Endometrial microvascular endothelial cells (primary cell): ENCODE measurements around the gene CLRN1. TPM values are rescaled to one million over a fixed set of nuclear protein-coding genes. Genes with fewer than 3 reads are reported as not detected.
"Not testable (repeated sequence)": the region's sequence is repeated elsewhere in the genome, so short reads cannot be mapped to it uniquely, and the experiment has no call there.

Experiments
- in situ Hi-C: cut with HindIII; loops from 2 replicates; pipeline ENCODE4 v1.10.0; 2017; ENCODE audit warnings: low sequenced_read_pairs, low pct_unique_long_range_greater_than_20kb; ENCODE audit errors: inconsistent ontology term
- total RNA-seq: library from RNA; depleted of rRNA; stranded (reverse); fragments of >200 nt; gene quantifications from one replicate; pipeline ENCODE4 v1.2.3, GENCODE V29; 2015; ENCODE audit errors: inconsistent ontology term

Gene CLRN1, protein sequence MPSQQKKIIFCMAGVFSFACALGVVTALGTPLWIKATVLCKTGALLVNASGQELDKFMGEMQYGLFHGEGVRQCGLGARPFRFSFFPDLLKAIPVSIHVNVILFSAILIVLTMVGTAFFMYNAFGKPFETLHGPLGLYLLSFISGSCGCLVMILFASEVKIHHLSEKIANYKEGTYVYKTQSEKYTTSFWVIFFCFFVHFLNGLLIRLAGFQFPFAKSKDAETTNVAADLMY
- not detected for total RNA-seq

DNA sequence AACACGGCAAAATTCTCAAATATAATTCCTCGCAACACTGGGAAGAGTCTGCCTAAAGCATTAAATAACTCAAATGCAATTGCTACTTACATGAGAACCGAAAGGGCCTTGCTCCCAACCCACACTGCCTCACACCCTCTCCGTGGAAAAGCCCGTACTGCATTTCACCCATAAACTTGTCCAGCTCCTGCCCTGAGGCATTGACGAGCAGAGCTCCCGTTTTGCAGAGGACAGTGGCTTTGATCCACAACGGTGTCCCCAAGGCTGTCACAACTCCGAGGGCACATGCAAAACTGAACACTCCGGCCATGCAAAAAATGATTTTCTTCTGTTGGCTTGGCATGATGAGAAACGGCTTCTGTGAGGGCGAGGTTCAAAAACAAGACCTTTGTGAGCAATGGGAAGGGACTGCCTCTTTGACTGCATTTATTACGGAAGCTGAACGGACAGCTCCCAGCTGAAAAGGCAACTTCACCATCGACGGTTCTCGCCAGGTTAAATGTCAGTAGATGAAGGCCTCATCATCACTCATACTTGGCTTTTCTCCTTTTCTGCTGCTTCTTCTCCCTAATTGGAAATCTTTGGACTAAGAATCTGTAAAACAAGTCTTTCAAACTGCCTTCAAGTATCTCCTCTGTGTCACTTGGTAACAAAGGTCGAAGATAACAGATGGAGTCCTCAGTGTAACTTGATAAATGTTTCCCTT is at the start of gene CLRN1:
TSS of gene CLRN1 (minus strand) at position 362 of the 706 bp plus-strand sequence. CDS start at position 343, 19 bp downstream.
- in situ Hi-C loops, result no loop called here

DNA sequence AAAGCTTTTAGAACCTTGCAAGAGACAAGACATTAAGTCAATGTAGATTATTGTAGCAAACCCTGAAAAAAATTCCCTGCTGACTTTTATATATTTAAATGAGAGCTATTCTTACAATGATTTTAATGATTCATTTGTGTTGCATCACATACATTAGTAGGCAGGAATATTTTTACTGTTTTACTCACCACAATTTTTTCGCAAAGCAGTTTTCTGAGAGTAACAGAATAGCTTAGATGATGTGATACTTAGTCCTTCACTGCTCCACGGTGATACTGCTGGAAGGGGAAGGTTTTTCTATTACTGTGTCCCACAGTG is 43.9 kb upstream of the CLRN1 start:
- in situ Hi-C loops, result no loop called here

DNA sequence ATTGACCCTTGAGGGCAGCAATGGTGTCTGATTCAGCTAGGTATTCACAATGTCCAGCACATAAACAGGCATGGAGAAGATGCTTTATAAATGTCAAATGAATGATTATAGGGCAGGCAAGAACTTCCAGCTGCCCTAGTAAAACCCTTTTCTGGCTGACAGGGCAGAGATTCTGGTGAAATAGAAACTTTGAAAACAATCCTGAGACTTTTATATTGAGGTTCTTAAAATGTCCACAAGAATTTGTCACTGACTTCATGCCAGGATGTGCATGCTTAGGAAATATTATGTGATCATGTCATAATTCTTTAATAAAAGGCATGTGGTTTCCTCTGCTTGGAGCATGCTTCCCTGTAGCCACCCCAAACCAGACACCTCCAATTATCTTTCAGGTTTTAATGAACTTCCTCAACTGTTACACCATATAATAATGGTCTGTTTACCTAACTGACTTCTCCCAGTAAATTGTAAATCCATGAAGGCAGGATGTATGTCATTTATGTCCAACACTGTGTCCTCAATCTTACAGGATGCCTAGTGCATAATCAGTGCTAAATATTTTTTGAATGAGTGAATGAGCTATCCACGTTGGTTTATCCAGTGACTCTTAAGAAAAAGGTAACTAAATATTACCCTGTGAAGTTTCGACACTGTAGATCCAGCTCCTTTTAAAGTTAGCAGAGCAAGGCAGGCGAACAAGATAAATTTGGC is 43.4 kb upstream of the CLRN1 start:
- in situ Hi-C loops, result no loop called here

DNA sequence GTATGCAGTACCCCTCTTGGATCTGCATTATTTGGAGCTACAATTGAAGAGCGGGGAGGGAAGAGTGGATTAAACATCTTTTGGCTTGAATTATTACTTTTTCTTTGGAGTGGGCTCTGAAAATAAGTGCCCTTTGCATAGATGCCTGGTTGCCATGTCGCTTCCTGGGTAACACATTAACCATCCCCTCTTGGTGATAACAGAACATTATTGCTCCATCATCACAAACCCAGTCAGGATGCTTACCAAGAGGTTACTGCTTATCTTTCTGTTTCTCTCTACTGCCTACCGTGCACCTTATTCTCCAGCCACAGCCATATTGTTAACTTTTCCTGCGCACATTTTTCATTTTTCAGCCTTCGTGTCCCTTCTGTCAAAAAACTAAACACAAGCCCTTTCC is 42.7 kb upstream of the CLRN1 start:
- in situ Hi-C loops, result no loop called here

DNA sequence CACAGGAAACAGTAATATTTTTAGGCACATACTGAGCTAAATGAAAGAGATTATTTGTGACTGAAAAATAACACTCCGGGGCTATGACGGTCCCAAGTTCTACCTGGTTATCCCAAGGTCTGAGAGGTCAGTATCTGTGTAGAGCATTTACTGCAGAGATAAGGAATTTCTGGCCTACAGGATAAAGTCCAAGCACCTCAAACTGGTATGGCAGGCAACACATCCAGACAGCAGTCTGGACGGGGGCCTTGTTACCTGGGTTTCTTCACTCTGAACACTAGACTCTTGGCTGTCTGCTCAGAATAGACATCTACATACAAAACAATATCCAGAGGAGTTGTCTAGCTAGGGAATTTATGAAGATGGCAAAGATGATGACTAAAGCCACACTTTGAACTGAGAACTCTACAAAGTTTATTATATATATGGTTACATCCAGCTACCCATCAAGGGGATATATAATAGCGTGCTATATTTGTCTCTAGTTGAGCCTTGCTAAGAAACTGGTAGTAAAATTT is 42.0 kb upstream of the CLRN1 start:
- in situ Hi-C loops, result no loop called here

DNA sequence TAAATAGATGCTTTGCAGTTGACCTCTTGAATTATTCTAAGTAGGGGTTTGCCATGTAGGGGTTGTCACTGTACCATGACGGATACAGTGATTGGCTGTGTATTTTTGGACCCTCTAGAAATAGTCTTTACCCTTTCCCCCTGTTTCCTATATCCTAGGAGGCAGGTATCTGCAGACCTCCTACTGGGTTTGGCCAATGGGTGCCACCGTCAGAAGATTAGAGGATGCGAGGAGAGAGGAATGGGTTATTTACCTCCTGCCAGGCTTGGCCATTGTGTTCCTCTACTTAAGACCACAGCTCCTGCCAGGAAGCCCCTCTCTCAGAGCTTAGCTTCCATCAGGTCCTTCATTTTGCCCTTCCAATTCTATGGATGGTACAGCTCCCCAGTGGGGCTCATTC is 40.2 kb upstream of the CLRN1 start:
- in situ Hi-C loops, result no loop called here

DNA sequence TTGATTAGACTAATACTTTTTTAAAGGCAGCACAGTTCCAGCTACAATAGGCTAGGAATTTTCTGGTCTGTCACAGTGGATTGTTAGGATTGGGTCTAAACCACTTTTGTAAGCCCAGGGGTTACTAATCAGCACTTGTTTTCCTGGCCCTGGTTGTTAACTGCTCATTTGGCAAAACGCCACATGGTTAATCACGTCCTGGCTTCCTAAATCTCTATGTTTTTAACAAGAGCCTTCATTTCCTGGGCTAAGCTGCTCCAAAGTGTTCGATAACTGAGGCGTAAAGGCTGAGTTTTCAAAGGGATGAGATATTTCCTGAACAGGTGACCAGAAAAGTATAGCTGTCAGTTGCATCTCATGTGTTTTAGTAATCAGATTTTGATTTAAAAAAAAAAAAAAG is 38.9 kb upstream of the CLRN1 start:
- in situ Hi-C loops, result no loop called here

DNA sequence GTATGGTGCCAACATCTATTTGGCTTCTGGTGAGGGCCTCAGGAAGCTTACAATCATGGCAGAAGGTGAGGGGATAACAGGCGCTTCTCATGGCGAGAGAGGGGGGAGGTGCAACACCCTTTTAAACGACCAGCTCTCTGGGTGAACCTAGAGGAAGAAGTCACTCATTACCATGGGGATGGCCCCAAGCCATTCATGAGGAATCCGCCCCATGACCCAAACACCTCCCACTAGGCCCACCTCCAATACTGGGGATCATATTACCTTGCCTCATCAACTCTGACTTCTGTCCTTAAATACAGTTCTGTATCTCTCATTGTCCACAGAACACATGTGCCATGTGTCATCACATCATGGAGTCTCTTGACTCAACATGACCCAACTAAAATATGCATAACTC is 37.5 kb upstream of the CLRN1 start:
- in situ Hi-C loops, result no loop called here

DNA sequence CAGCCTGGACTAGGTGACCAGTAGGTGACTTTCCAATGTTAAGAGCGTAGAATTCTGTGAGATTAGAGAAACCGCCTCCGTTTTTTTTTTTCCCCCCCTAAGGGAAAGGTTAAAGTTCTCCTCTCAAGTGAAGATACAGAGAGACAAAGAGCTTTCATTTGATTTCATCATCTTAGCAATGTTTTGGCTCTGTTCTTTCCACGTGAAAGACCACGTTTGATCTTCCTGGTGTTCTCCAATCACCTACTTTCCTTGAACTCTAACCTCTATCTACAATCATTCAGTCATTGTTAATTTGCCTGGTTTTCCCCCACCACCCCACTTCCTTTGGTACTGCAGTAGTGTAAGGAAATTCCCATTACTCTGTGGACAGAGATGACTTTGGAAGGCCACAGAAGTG is 36.9 kb upstream of the CLRN1 start:
- in situ Hi-C loops, result no loop called here

DNA sequence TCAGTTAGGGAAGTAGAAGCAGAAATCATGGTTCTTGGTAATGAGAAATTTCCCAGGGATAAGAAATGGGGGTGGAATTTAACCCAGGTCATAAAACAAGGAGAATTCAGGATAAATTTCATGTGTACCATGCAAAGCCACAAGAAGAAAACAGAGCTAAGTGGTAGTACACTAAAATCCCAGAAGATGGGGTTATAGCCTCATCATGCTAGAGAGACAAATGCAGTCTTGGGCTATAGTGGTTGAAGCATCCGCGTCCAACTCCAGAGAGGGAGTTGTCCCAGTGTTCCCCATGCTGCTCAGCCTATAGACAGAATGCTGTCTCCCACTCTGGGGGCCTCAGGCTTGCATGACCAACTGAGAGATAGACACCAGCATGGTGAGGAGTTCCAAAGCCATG is 36.2 kb upstream of the CLRN1 start:
- in situ Hi-C loops, result no loop called here

DNA sequence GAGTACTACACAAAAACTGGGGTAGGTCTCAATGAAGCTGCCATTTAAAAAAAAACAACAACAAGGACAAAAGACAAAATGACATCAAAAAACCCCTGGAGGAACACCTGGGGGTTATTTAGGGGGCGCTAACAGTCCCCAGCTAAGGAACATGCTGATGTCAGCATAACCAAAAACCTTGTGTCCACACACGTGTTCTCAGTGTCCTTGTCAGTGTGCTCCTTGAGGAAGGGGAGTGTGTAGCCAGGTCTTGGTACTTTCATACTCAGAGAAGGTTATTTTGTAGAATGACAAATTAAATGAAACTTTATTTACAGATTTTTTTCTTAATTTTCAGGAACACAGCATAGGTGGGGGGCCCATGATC is 31.2 kb upstream of the CLRN1 start:
- in situ Hi-C loops, result no loop called here

DNA sequence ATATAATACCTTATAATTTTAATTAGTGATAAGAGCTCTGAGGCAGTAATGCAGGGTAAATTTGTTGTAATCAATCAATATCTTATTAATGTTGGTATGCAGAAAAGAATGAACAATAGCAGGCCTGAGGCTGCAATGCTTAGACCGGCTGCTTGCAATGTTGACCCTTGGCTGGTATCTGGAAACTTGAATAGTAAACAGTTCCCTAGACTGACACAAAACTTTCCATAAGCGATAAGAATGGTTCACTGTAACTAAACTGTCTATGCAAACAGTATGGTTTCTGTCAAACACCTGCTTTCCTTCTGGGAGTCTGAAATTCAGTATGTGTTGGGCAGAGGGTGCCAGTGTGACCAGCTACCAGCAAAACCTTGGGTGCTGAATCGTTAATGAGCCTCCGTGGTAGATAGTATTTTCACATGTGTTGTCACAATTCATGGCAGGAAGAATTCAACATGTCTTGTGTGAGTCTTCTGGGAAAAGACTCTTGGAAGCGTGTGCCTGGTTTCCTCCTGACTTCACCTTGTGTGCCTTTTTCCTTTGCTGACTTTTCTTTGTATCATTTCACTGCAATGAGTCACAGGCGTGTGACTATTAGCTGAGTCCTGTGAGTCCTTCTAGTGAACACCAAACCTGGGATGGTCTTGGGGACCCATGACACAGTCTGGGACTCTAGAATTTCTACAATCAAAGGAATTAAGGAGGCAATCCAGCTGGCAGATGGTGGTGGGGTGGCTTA is 30.7 kb upstream of the CLRN1 start:
- in situ Hi-C loops, result no loop called here

DNA sequence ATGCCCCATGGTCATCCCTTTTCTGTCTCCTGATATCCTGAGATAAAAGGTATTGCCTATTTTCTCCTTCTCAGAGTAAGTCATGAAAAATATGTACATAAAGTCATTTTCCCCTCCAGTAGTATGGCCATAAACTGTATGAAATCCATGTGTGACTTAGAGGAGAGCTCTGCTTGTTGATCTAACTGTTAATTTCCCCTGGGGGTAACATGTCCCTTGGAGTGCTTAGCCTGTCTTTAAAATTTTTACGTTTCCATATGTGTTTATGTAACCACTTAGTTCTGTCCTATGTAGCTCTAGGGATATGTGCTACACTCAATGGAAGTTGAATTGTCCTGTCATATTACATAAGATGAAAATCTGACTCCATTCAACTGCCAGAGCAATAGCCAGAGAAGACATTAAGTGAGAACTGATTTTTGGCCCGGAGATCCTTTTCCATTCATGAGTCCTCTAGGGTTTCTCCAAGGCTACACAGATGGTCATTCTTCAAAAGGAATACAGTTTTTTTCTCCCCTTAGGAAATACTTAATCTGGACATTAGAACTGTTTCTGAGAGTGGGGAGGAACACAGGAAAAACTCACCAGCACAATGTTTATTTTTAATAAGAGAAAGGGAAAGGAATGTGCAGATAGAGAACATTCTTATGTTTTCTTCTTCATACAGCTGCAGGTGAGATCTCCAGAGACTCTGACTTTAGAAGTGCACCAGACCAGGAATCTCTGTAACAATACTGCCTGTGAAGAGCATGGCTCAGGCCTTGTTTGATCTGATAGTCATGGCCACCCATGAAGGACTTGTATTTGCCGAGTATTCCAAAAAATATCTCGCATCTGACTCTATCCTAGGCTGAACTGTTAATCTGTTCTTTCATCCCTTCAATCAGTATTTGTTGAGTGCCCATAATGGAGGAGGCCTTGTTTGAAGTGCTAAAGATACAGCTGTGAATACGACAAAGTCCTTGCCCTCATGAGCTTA is 29.8 kb upstream of the CLRN1 start:
- in situ Hi-C loops, result no loop called here

DNA sequence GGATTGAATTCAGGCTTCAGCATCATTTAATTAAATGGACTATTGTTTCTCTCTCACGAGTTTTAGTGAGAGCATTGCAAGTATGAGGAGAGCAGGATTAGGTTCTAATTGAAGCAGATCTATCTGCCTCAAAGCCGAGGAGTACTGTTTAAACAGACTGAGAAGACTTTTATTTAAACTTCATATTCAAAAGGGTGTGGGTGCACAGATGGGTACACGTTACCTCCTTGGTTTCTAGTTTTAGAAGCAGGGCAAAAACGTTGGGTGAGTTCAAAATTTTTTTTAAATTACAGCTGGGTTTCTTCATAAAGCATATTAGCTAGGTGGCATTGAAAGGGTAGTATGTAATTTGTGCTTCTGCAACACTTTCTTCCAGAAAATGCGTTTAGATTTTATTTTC is 26.5 kb upstream of the CLRN1 start:
- in situ Hi-C loops, result no loop called here

DNA sequence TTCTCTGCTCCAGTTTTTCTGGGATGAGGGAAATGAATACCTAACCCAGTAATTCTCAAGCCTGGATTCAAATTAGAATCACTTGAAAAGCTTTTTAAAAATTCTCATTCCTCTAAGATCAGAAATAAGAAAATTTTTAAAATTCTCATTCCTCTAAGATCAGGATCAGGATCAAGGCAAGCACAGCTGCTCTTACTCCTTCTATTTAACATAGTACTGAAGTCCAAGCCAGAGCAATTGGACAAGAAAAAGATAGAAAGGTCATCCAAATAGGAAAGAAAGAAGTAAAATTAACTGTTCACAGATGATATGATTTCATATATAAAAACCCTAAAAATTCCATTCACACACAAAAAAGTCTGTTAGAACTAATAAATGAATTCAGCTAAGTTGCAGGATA is 24.2 kb upstream of the CLRN1 start:
- in situ Hi-C loops, result no loop called here

DNA sequence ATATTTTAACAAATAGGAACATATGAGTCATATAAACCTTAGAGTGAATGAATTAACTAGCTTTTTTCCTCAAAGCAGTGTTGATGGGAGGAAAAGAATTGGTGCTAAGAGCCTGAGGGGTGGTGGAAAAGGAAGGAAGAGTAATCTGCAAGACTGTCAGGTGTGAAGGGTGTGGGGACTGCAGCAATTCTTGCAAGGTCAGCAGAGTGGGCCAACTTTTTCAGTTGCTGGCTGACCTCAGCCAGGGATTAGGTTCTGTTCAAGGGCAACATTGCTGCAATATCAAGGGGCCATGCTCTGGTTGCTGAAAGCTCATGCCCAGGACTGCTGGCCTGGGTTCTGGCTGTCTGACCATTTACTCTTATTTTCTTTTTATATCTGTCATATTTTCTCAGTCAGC is 23.0 kb upstream of the CLRN1 start:
- in situ Hi-C loops, result no loop called here

DNA sequence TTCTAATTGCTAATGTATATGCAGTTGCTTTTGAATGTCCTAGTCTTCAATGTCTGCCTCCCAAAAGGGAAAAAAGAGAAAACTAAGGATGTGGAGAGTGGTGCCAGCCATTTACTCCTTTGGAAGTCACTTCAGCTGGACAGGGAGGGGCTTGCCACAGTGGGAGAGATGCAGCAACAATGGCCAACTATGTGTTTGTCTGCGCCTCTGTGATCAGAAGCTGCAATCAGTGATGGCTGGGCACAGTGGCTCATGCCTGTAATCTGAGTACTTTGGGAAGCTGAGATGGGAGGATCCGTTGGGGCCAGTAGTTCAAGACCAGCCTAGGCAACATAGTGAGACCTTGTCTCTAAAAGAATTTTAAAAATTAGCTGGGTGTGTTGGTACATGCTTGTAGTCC is 16.7 kb upstream of the CLRN1 start:
- in situ Hi-C loops, result no loop called here

DNA sequence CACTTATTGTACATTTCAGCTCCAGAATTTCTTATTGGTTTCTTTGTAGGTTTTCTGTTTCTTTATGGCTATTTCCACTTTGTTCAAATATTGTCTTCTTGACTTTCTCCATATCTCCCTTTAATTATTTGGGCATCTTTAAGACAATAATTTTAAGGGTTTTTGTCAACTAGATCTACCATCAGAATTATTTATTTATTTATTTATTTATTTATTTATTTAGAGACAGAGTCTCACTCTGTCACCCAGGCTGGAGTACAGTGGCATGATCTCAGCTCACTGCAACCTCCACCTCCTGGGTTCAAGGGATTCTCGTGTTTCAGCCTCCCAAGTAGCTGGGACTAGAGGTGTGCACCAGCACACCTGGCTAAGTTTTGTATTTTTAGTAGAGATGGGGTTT is 15.9 kb upstream of the CLRN1 start:
- in situ Hi-C loops, result not testable (repeated sequence)
